ES-I3 (cell line): Measurements from ENCODE around the gene INSIG1.

Source experiments
- H3K36me3 ChIP-seq: 2 replicates; pipeline ENCODE4 v1.6.1; 2013; ENCODE audit warnings: mild to moderate bottlenecking, low read length, control low read depth, moderate library complexity; ENCODE audit not compliant: insufficient read depth
- H3K4me1 ChIP-seq: 2 replicates; pipeline ENCODE4 v1.6.1; 2013; ENCODE audit warnings: mild to moderate bottlenecking, control low read depth, low read length; ENCODE audit not compliant: insufficient read depth
- H3K9ac ChIP-seq: 2 replicates; pipeline ENCODE4 v1.6.1; 2013; ENCODE audit warnings: low read depth, mild to moderate bottlenecking, low read length, moderate library complexity
- H3K9me3 ChIP-seq: 2 replicates; pipeline ENCODE4 v1.6.1; 2013; ENCODE audit warnings: mild to moderate bottlenecking, low read length, moderate library complexity; ENCODE audit not compliant: control insufficient read depth, insufficient read depth

INSIG1 gene

GRCh38 chr7:155297517-155298287 is at the start of gene INSIG1:
Gene INSIG1 (plus strand): TSS chr7:155297878. CDS start chr7:155298286, 408 bp downstream.
- peaks cover 6% of the 10 kb centered on the region; the same call in 1 of the 2 replicates for H3K36me3 ChIP-seq
- peaks cover 3% of the 10 kb centered on the region; the same call in 1 of the 2 replicates for H3K4me1 ChIP-seq
- H3K9ac ChIP-seq: peak within 1 kb of the TSS; percentile 75
- no peaks in the 10 kb centered on the region for H3K9me3 ChIP-seq

GRCh38 chr7:155248366-155248756 is 49.3 kb upstream of the INSIG1 start:
- no peaks in the 10 kb centered on the region; the same call in 1 of the 2 replicates for H3K9me3 ChIP-seq
- H3K9ac ChIP-seq: no peak overlapping the region
- no peaks in the 10 kb centered on the region for H3K36me3 ChIP-seq
- no peaks in the 10 kb centered on the region for H3K4me1 ChIP-seq

DNA sequence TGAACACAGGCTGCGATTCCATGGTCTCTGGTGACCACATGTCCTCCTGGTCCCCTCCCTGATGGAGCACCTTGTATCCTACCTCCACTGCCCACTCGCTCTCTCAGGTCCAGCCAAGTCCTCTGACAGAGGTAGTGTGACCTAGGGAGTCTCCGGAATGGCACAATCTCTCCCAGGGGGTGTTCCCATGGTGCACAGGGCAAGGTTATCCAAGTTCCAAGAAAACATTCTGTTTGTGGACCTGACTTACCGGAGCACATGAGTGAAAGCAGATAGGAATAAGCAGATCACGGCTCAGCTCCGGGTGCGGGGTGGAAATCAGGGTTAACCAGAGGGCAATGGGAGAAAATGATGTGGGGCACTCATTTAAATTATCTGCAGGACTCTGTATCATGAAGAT is 45.8 kb upstream of the INSIG1 start:
- Histone ChIP-seq H3K9ac (no peak overlapping the region), H3K9me3 (no peaks in the 10 kb centered on the region), H3K36me3 (no peaks in the 10 kb centered on the region), H3K4me1 (no peaks in the 10 kb centered on the region)

- Histone ChIP-seq H3K9me3 (no peaks in the 10 kb centered on the region), H3K36me3 (no peaks in the 10 kb centered on the region), H3K4me1 (no peaks in the 10 kb centered on the region), H3K9ac (no peak overlapping the region)
These were observed 45.2 kb upstream of the INSIG1 start for GRCh38 chr7:155252444-155252887.

- no peaks in the 10 kb centered on the region for H3K4me1 ChIP-seq
- no peak overlapping the region for H3K9ac ChIP-seq
- H3K9me3 ChIP-seq: no peaks in the 10 kb centered on the region
- H3K36me3 ChIP-seq: no peaks in the 10 kb centered on the region
These were observed 44.7 kb upstream of the INSIG1 start for GRCh38 chr7:155252892-155253501.

DNA sequence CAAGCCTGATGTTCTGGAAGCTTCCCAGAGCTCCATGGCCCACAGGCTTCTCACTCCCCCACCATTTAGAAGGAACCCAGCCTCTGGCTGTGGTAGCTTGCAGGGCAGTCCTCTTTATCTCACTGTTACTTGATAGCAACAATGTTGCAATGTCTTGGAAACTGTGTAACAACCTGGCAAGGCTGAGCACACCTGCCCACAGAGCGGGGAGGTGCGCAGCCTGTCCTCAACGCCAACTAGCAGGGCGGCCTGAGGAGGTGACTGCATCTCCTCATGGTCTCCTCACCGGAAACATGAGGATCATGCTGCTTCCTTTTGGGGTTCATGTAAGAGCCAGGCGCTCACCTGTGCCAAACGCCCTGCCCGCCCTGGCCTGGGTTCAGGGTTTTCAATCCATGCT is 43.7 kb upstream of the INSIG1 start:
- Histone ChIP-seq H3K9ac (no peak overlapping the region), H3K36me3 (no peaks in the 10 kb centered on the region), H3K9me3 (no peaks in the 10 kb centered on the region), H3K4me1 (no peaks in the 10 kb centered on the region)

DNA sequence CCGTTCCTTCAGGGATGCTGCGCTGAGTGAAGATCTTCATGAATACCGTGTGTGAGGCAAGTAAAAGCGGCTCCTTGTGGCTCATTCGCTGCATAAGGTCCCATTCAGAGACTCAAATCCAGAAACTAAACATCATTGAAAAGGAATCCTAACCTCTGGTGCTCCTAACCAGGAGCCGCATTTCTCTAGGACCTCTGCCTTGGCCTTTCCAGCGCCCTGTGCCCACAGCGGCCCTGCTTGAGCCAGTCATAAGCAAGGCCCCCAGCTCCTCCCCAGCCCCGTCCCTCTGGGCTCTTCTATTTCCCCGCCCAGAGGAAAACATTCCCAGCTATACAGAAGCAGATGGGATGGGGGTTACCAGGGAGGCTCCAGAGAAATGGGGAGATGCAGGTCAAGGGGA is 42.6 kb upstream of the INSIG1 start:
- H3K9me3 ChIP-seq: no peaks in the 10 kb centered on the region
- H3K4me1 ChIP-seq: no peaks in the 10 kb centered on the region
- no peak overlapping the region for H3K9ac ChIP-seq
- no peaks in the 10 kb centered on the region for H3K36me3 ChIP-seq

GRCh38 chr7:155255621-155256020 is 42.1 kb upstream of the INSIG1 start:
- H3K4me1 ChIP-seq: no peaks in the 10 kb centered on the region

GRCh38 chr7:155256081-155256760 is 41.5 kb upstream of the INSIG1 start:
- no peaks in the 10 kb centered on the region for H3K9me3 ChIP-seq
- no peak overlapping the region for H3K9ac ChIP-seq
- H3K36me3 ChIP-seq: no peaks in the 10 kb centered on the region
- H3K4me1 ChIP-seq: no peaks in the 10 kb centered on the region

More at GRCh38 chr7:155255621-155256020, 42.1 kb upstream of the INSIG1 start:
- H3K36me3 ChIP-seq: no peaks in the 10 kb centered on the region
- H3K9me3 ChIP-seq: no peaks in the 10 kb centered on the region
- H3K9ac ChIP-seq: no peak overlapping the region

GRCh38 chr7:155256761-155257481 is 40.8 kb upstream of the INSIG1 start:
- no peaks in the 10 kb centered on the region for H3K4me1 ChIP-seq
- no peaks in the 10 kb centered on the region for H3K9me3 ChIP-seq
- no peaks in the 10 kb centered on the region for H3K36me3 ChIP-seq
- H3K9ac ChIP-seq: no peak overlapping the region

DNA sequence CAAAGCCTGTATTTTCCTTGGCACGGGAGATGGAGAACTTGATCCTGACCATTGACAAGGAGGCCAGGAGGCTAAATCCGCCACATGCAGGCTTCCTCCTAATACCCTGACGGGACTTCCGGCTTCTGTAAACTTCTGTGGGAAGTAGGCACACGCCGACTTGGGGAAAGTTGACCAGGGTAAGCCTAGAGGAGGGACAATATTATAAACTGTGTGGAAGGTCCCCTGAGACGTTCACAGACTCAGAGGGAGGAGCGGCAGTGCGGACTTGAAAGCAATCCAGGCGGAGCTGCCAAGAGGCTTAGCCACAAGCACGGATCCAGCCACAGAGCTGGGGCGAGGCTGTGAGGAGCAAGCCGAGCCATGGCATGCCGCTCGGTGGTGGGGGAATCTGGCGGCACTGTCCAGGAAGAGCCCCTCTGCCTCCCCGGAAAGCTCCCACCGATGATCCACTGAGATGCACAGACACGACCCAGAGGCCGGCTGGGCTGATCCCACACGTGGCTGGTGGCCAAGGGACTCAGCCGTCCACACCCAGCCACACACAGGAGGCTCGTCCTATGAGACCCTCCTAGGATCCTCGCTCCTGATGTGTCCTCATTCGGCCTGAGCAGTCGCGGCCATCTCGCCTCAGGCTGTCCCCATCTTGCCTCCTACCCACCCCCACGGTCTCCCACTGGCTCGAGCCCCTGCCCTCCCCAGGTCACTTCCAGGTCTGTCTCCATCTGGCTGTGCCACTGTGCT is 40.0 kb upstream of the INSIG1 start:
- Histone ChIP-seq H3K9me3 (no peaks in the 10 kb centered on the region), H3K9ac (no peak overlapping the region), H3K4me1 (no peaks in the 10 kb centered on the region), H3K36me3 (no peaks in the 10 kb centered on the region)

DNA sequence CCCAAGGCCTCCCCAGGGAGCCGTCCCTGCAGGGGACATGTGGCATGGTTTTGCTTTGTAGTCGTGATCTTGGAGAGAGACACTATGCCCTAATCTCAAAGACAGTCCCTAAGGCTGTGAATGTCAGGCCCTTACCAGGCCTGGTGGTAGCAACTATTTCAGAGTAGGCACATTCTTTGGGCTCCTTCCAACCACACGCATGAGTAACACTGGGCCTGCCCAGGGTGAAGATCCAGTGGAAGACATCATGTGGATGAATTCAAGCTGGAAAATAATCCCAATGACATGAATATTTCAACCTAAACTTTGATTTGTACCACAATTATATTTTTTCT is 39.5 kb upstream of the INSIG1 start:
- Histone ChIP-seq H3K9me3 (no peaks in the 10 kb centered on the region), H3K4me1 (no peaks in the 10 kb centered on the region), H3K9ac (no peak overlapping the region), H3K36me3 (no peaks in the 10 kb centered on the region)

DNA sequence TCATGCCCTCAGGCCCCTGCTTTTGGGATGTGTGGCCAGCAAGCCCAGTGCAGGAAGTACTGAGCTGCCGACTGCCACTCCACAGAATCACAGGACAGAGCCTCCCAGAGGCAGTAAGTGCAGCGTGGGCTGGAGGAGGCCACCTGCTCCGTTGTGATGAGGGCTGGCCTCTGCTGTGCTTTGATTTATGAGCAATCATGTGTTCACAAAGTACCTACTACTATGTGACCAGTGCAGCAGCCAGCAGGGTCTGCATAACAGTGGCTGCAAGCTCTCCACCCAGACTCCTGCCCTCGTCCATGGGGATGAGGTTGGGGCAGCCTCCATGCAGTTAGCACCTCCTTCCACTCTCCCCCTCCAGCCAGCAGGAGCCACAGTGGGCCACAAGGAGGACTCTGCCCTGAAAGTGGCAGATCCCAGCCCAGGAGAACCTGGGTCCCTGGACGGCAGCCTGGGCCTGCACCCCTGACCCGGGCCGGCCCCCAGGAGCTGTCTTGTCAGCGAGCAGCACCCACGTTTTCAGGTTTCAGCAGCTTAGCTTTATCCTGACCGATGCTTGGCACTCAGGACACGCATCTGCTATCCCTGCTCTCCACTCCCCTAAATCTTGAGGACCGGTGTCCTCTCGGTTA is 37.7 kb upstream of the INSIG1 start:
- H3K4me1 ChIP-seq: no peaks in the 10 kb centered on the region
- no peak overlapping the region for H3K9ac ChIP-seq
- H3K36me3 ChIP-seq: no peaks in the 10 kb centered on the region
- H3K9me3 ChIP-seq: no peaks in the 10 kb centered on the region
